ENCODE data around the gene TMEM205. TPM values are rescaled to one million over a fixed set of nuclear protein-coding genes. Genes with fewer than 3 reads are reported as not detected.
"Not testable (repeated sequence)": the region's sequence is repeated elsewhere in the genome, so short reads cannot be mapped to it uniquely, and the experiment has no call there.

TMEM205 gene
- total RNA-seq, 1 donor from 2014 or later, result 226 TPM

DNA sequence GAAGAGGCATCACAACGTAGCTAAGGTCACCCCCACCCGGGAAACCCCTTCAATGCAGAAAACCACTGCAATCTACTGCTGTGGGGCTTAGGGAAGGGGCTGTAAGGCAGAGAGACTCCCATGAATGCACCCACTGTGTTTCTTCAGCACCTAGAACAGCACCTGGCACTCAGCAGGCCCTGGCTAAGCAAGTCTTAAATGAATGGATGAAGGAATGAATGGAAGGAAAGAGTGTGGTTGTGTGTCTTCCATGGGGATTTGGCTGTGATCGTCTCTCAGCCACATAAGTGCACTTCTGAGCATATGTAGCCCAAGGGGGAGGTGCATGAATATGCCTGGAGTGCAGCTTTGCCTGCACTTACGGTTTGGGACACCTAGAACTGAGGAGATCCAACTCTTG lies 3.1 kb upstream of the TMEM205 start:
- no peak overlapping the region for H3K4me3 ChIP-seq (ENCODE audit: low read depth, low read length)
- no peak for DNase-seq (ENCODE audit: low read depth)
- TF ChIP-seq, protein P1, sequence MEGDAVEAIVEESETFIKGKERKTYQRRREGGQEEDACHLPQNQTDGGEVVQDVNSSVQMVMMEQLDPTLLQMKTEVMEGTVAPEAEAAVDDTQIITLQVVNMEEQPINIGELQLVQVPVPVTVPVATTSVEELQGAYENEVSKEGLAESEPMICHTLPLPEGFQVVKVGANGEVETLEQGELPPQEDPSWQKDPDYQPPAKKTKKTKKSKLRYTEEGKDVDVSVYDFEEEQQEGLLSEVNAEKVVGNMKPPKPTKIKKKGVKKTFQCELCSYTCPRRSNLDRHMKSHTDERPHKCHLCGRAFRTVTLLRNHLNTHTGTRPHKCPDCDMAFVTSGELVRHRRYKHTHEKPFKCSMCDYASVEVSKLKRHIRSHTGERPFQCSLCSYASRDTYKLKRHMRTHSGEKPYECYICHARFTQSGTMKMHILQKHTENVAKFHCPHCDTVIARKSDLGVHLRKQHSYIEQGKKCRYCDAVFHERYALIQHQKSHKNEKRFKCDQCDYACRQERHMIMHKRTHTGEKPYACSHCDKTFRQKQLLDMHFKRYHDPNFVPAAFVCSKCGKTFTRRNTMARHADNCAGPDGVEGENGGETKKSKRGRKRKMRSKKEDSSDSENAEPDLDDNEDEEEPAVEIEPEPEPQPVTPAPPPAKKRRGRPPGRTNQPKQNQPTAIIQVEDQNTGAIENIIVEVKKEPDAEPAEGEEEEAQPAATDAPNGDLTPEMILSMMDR (conservative IDR thresholded peaks at IDR 0.05; ENCODE audit: low read depth, low read length), result no peak

DNA sequence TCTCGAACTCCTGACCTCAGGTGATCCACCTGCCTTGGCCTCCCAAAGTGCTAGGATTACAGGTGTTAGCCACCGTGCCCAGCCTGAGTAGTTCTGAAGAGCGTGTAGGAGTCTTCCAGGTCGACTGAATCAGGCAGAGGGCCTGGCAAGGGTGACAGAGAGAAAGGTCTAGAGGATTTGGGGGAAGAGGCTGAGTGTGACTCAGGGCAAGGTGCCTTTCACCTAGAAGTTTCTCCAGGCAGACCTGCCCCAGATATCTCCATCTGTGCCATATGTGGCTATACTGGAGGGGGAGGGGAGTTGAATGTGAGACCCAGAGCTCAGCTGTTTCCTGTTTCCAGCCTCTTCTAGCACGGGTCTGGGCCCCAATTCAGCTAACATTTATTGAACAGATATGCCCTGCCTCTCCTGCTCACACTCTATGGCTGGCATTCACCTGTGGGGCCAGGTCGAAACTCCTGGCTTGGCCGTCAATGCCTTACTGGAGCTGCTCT lies 1.5 kb upstream of the TMEM205 start:
- TF ChIP-seq, protein P1 (conservative IDR thresholded peaks at IDR 0.05; ENCODE audit: low read depth, low read length), result no peak
- H3K4me3 ChIP-seq (ENCODE audit: low read depth, low read length), result no peak overlapping the region
- no peak for DNase-seq (ENCODE audit: low read depth)

DNA sequence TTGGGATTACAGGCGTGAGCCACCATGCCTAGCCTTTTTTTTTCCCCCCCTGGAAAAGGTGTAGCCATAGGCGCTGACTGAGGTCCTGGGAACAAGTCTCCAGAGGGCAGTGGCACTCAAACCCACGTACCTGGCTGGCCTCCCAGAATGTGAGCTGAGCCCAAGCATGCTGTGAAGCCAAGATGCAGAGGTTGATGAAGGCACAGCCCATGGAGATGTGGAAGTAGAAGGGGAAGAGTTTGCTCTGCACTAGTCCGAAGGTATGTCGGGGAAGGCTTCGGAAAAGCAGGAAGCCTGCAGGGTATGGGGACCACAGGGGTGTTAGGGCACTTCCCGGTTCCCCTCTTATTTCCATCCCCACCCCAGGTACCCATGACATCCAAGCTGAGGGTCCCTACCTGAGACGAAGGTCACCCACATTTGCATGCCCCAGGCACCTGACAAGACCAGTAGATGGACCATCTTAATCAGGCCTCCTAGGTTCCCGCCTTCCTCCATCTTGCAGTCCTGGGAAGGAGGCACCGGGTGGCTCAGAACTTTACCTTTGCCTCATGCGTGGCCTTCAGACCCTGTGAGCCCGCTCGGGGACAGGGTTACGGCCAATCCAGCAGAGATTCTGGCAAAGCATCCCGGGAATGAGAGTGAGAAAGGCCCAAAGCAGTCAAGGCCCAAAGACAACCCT lies 805 bp downstream of the TMEM205 start:
- TF ChIP-seq, protein P1 (conservative IDR thresholded peaks at IDR 0.05; ENCODE audit: low read depth, low read length), result no peak
- no peak for DNase-seq (ENCODE audit: low read depth)
- H3K4me3 ChIP-seq (ENCODE audit: low read depth, low read length), result peak overlapping the region; percentile 81

DNA sequence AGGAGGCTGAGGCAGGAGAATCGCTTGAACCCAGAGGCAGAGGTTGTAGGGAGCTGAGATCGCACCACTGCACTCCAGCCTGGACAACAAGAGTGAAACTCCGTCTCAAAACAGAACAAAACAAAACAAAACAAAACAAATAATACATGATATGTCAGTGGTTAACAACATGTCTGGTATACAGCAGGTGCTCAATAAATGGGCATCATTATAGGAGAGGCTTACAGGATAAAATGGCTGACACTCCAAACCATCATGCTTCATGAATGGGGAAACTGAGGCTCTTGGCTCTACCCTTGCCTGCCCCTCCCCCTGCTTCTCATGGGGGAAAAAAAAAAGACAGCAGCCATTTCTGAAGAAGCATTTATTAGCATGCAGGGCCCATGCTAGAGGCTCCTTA lies 3.6 kb downstream of the TMEM205 start:
- no peak for DNase-seq (ENCODE audit: low read depth)

DNA sequence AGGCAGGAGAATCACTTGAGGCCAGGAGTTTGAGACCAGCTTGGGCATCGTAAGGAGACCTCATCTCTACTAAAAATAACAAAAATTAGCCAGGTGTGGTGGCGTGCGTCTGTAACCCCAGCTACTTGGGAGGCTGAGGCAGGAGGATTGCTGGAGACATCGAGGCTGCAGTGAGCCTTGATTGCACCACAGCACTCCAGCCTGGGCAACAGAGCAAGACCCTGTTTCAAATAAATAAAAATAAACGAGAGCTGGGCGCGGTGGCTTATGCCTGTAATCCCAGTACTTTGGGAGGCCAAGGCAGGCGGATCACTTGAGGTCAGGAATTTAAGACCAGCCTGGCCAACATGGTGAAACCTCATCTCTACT lies 6.0 kb downstream of the TMEM205 start:
- not testable (repeated sequence) for DNase-seq (ENCODE audit: low read depth); H3K4me3 ChIP-seq (ENCODE audit: low read depth, low read length)

More for the DNA sequence above, 3.6 kb downstream of the TMEM205 start:
- H3K4me3 ChIP-seq (ENCODE audit: low read depth, low read length), result no peak overlapping the region
- TF ChIP-seq, protein P1 (conservative IDR thresholded peaks at IDR 0.05; ENCODE audit: low read depth, low read length), result no peak

DNA sequence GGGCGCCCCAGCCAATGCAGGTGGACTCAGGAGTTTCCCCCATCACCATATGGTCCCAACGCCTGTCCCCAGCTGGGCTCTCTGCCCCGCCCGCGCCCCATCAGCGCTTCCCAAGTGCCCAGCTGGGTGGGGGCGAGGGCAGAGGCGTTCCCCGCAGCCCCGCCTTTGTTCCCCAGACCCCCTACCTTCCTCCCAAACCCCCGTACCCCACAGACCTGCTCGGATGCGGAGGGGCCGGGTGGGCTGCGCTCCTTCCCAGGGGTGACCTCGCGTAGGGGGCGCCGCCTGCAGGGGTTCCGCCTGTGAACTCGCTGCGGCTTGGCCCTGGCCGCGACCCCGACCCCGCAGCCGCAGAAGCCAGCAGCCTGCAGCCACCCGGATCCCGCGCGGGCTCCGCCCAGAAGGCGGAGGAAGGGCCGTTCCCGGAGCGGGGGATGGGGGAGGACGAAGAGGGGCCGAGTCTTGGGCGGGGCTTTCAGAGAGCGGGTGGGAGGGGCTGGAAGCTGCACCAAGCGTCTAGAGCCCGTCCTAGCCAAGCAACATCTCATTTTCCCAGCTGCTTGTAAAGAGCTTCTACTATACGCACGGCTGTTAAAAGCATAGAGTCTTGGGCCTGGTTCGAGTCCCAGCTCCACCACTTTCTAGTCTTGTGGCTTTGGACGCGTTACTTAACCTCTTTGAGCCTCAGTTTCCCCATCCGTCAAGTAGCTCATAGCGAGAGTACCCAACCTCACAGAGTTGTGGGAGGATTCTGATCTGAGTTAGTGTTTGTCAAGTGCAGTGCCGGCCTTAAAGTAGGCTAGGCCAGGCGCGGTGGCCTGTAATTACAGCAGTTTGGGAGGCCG lies 6.6 kb downstream of the TMEM205 start, which contains the start of gene RAB3D:
RAB3D (minus strand) TSS at position 404 of the 845 bp plus-strand sequence. CDS start 2,258 bp downstream, outside the sequence.
- TF ChIP-seq, protein P1 (conservative IDR thresholded peaks at IDR 0.05; ENCODE audit: low read depth, low read length), result no peak
- peak within 1 kb of the TSS; percentile 86 for H3K4me3 ChIP-seq (ENCODE audit: low read depth, low read length)
- DNase-seq (ENCODE audit: low read depth), result no peak

DNA sequence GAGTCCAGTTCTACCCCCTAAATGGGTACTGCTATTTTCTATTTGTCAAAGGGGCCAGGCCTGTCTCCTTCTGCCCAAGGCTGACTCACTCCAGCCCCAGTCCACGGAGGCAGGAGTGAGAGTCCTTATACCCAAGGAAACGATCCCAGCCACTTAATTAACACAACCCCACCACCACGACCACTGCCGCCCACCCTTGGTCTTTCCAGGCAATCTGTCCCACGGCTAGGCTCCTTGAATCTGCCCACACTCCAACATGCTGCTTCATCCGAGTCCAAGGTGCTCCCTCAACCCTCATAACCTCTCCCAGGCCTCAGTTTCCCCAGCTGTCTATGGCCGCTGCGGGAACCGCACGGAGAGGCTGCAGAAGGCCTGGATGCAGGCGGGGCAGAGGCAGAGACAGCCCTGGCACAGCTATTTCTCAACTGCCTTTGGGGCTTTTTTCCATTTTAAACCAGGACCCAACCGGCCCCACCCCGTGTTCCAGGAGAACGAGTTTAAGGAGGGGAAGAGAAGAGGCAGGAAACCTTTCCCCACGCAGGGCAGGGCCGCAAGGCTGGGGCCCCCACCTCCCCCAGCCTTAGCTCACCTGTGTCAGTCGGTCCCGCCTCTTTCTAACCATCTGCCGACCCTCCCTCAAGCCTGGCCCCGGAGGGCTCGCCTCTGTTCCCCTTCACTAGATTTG lies 7.4 kb downstream of the TMEM205 start:
- no peak for DNase-seq (ENCODE audit: low read depth)
- TF ChIP-seq, protein P1 (conservative IDR thresholded peaks at IDR 0.05; ENCODE audit: low read depth, low read length), result no peak
- H3K4me3 ChIP-seq (ENCODE audit: low read depth, low read length), result peak overlapping the region; percentile 86

All from epithelial cell of proximal tubule (primary cell).